Cardiac septum (tissue), 1 donor: ENCODE measurements around the gene GALNT8. TPM values are rescaled to one million over a fixed set of nuclear protein-coding genes. Genes with fewer than 3 reads are reported as not detected.

Experiments used
- DNase-seq: peaks from one replicate; pipeline ENCODE4 v3.0.0-alpha.2; 2020; ENCODE audit warnings: low spot score
- intact Hi-C: fragments of 100-400 bp; cut with DNase I; formaldehyde crosslinking; loops from one replicate; pipeline ENCODE4 v1.14.0; 2022
- total RNA-seq: library from RNA; stranded (reverse); fragmentation: NEBNext Ultra II Directional; extraction: Animal tissue kit (Norgen Biotek cat#: 25700); gene quantifications from one replicate; pipeline ENCODE4 v1.2.1, GENCODE V29; 2021
- donor health status: DM: no; HTN: no; CAD: no.

Gene GALNT8
- total RNA-seq, 1 donor from 2014 or later = 2.4 TPM

- DNase-seq = no peak
- intact Hi-C loops = no loop called here
Observed at GRCh38 chr12:4787965-4788364, 67.8 kb downstream of the GALNT8 start.

GRCh38 chr12:4789776-4790175, 69.6 kb downstream of the GALNT8 start:
- intact Hi-C loops = no loop called here
- DNase-seq = no peak

- intact Hi-C loops = no loop called here
- no peak for DNase-seq
Observed at GRCh38 chr12:4791497-4791896, 71.3 kb downstream of the GALNT8 start.

GRCh38 chr12:4794491-4794890, 74.3 kb downstream of the GALNT8 start:
- no peak for DNase-seq
- intact Hi-C loops = no loop called here

- no peak for DNase-seq
- intact Hi-C loops = no loop called here
Observed at GRCh38 chr12:4796216-4796615, 76.0 kb downstream of the GALNT8 start.

- no peak for DNase-seq
- intact Hi-C loops = no loop called here
Observed at GRCh38 chr12:4796694-4797482, 76.7 kb downstream of the GALNT8 start.

GRCh38 chr12:4800555-4800954, 80.4 kb downstream of the GALNT8 start:
- intact Hi-C loops = no loop called here
- no peak for DNase-seq

GRCh38 chr12:4802841-4803240, 82.6 kb downstream of the GALNT8 start:
- no peak for DNase-seq
- intact Hi-C loops = no loop called here

GRCh38 chr12:4806439-4807115, 86.4 kb downstream of the GALNT8 start:
- intact Hi-C loops = no loop called here
- DNase-seq = no peak

GRCh38 chr12:4807116-4807783, 87.0 kb downstream of the GALNT8 start:
- intact Hi-C loops = no loop called here
- no peak for DNase-seq

- no peak for DNase-seq
- intact Hi-C loops = no loop called here
Observed at GRCh38 chr12:4807813-4808212, 87.6 kb downstream of the GALNT8 start.

- no peak for DNase-seq
- intact Hi-C loops = no loop called here
Observed at GRCh38 chr12:4809013-4809448, 88.8 kb downstream of the GALNT8 start.

- intact Hi-C loops = no loop called here
- no peak for DNase-seq
Observed at GRCh38 chr12:4809449-4810218, 89.4 kb downstream of the GALNT8 start.

GRCh38 chr12:4810219-4810671, 90.0 kb downstream of the GALNT8 start:
- intact Hi-C loops = no loop called here
- no peak for DNase-seq

- DNase-seq = no peak
- intact Hi-C loops = no loop called here
Observed at GRCh38 chr12:4812624-4813327, 92.6 kb downstream of the GALNT8 start.

- DNase-seq = no peak
- intact Hi-C loops = no loop called here
Observed at GRCh38 chr12:4813741-4814140, 93.5 kb downstream of the GALNT8 start.

GRCh38 chr12:4814485-4814884, 94.3 kb downstream of the GALNT8 start:
- no peak for DNase-seq
- intact Hi-C loops = no loop called here

- intact Hi-C loops = no loop called here
- no peak for DNase-seq
Observed at GRCh38 chr12:4816744-4817525, 96.7 kb downstream of the GALNT8 start.
